ENCODE data around the gene PSMD2.
"Not testable (repeated sequence)": the region's sequence is repeated elsewhere in the genome, so short reads cannot be mapped to it uniquely, and the experiment has no call there.

PSMD2 gene

DNA sequence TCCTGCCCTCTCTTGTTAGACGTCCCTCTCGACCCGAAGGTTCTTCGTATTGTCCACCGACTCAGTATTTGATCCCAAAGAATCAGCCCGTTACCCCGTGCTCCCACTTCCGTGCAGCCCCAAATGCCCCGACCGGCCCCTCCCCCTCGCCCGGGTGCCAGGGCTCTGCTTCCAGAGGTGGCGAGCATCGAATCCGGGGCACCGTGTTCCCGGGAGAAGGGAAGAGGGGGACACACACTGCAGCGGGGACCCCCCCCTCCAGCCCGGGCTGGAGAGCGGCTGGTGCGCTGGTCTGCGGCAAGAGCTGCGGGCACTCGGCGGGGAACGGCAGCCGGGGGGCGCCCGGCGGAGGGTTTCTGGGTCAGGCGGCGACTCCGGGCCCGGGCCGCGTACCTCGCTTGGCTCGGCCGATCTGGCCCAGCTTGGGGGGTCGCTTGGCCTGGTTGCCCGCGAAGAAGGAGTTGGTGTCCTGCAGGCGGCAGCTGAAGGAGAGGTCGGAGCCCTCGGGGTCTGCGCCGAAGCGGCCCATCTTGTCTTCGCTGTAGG is 38.2 kb upstream of the PSMD2 start:
- peaks cover 61% of the 10 kb centered on the region for H3K27me3 ChIP-seq (ENCODE audit: control insufficient read depth, insufficient read depth, low read length, poor library complexity, severe bottlenecking)
- H3K9me3 ChIP-seq (ENCODE audit: control insufficient read depth, low read length) = no peaks in the 10 kb centered on the region
- H3K4me3 ChIP-seq (ENCODE audit: insufficient read depth, low read depth, low read length) = peak overlapping the region; percentile 52
- 1% methylated on average over 49 of the region's 49 CpGs for WGBS, 2 experiments
- no peaks in the 10 kb centered on the region for H3K36me3 ChIP-seq (ENCODE audit: control insufficient read depth, insufficient read depth, low read length)
- H3K27ac ChIP-seq (ENCODE audit: insufficient read depth, low read depth, low read length, poor library complexity, severe bottlenecking) = no peak overlapping the region
- peaks cover 4% of the 10 kb centered on the region for H3K4me1 ChIP-seq (ENCODE audit: control insufficient read depth, insufficient read depth, low read length)

DNA sequence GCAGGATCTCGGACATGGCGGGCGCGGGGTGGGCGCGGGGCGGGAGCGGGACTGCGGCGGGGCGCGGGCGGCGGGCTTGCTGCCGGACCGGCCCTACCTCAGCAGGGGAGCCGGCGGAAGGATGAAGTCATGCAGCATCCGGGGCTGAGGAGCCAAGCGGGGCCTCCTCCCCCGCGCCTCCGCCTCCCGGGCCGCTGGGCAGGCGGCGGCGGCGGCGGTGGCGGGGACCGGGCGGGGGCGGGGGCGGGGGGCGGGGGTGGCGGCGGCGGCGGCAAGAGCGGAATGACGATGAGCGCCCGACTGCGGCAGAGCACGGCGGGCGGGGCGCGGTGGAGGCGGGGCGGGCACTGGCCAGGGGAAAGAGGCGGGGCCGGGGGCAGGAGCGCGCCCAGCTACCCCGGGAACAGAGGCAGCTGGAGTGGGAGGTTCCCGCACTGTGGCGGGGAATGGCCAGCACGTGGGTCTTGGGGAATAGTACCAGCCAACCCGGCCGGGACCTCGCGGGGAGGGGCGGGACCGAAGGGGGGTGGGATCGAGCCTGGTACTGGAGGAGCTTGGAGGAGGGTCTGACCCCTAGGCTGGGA is 37.7 kb upstream of the PSMD2 start, which contains the start of gene CAMK2N2:
Gene CAMK2N2 (minus strand): TSS at position 284 of the 584 bp plus-strand sequence. CDS start 268 bp downstream, at position 16.
- H3K27ac ChIP-seq (ENCODE audit: insufficient read depth, low read depth, low read length, poor library complexity, severe bottlenecking) = no peak within 1 kb of the TSS
- WGBS, 2 experiments = 0 to 1% methylated on average over 67 of the region's 67 CpGs
- H3K27me3 ChIP-seq (ENCODE audit: control insufficient read depth, insufficient read depth, low read length, poor library complexity, severe bottlenecking) = peaks cover 61% of the 10 kb centered on the region
- H3K4me3 ChIP-seq (ENCODE audit: insufficient read depth, low read depth, low read length) = peak within 1 kb of the TSS; percentile 52
- H3K9me3 ChIP-seq (ENCODE audit: control insufficient read depth, low read length) = no peaks in the 10 kb centered on the region
- H3K36me3 ChIP-seq (ENCODE audit: control insufficient read depth, insufficient read depth, low read length) = no peaks in the 10 kb centered on the region
- peaks cover 4% of the 10 kb centered on the region for H3K4me1 ChIP-seq (ENCODE audit: control insufficient read depth, insufficient read depth, low read length)

DNA sequence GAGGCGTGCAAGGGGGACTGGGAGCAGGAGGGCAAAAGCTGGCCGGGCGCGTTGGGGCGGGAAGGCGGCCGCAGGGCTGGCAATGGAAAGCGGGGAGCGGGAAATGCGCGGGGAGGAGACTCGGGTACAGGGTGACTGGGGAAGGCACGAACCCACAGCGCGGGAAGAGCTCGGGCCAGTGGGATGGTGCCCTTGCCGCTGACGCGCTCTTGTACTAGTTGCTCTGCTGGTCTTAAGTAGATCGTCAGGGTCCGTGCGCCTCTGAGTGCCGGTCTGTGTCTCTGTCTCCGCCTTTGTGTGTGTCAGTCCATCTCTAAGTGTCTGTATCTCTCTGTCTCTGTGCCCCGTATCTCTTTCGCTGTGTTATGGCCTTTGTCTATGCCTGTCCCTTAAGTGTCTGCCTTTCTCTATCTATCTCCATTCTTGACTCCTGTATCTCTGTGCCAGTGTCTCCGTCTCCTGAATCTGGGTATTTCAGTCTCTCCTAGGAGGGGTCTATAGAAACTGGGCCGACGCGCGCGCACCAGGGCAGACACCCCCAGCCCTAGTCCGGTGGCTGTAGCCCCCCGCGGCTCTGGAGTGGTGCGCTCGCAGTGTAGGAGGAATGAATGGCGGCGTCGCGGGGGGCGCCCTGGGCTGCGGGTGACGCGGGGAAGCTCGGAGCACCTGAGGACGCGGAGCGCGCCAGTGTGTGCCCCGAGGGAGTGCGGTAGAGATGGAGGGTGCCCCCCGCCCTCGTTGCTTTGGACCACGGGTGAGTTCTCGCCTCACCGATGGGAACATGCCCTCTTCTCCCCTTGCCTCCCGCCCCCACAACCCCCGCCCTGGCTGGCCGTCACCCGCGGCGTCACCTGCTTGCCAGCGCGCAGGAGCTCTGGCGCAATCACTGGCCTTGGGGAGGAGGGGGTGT is 36.9 kb upstream of the PSMD2 start:
- H3K27me3 ChIP-seq (ENCODE audit: control insufficient read depth, insufficient read depth, low read length, poor library complexity, severe bottlenecking) = peaks cover 61% of the 10 kb centered on the region
- H3K27ac ChIP-seq (ENCODE audit: insufficient read depth, low read depth, low read length, poor library complexity, severe bottlenecking) = no peak overlapping the region
- no peaks in the 10 kb centered on the region for H3K36me3 ChIP-seq (ENCODE audit: control insufficient read depth, insufficient read depth, low read length)
- no peaks in the 10 kb centered on the region for H3K9me3 ChIP-seq (ENCODE audit: control insufficient read depth, low read length)
- peaks cover 4% of the 10 kb centered on the region for H3K4me1 ChIP-seq (ENCODE audit: control insufficient read depth, insufficient read depth, low read length)
- H3K4me3 ChIP-seq (ENCODE audit: insufficient read depth, low read depth, low read length) = peak overlapping the region; percentile 52
- WGBS, 2 experiments = 1% methylated on average over 66 of the region's 66 CpGs

DNA sequence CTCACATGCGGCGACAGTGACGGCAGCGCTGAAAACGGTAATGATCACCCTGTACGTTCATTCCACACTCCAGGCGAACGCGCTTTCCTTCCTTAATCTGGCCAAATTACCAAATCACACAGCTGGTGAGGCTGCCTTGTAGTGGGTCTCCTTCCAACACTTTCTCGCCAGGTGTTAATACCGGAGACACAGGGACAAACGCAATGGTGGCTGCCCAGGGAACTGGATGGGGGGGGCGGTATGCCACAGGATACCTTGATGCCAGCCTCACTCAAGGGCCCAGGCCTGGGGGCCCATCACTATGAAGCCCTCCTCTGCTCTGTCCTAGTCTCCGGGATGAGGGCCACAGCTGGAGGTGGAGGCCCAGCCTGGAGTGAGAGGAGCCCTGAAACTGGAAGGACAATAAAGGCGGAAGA is 36.3 kb upstream of the PSMD2 start:
- Histone ChIP-seq H3K27me3 (ENCODE audit: control insufficient read depth, insufficient read depth, low read length, poor library complexity, severe bottlenecking) (peaks cover 60% of the 10 kb centered on the region), H3K9me3 (ENCODE audit: control insufficient read depth, low read length) (no peaks in the 10 kb centered on the region), H3K36me3 (ENCODE audit: control insufficient read depth, insufficient read depth, low read length) (no peaks in the 10 kb centered on the region), H3K4me1 (ENCODE audit: control insufficient read depth, insufficient read depth, low read length) (peaks cover 4% of the 10 kb centered on the region), H3K4me3 (ENCODE audit: insufficient read depth, low read depth, low read length) (peak overlapping the region; percentile 52), H3K27ac (ENCODE audit: insufficient read depth, low read depth, low read length, poor library complexity, severe bottlenecking) (no peak overlapping the region)
- 22 to 23% methylated on average over 15 of the region's 15 CpGs for WGBS, 2 experiments

DNA sequence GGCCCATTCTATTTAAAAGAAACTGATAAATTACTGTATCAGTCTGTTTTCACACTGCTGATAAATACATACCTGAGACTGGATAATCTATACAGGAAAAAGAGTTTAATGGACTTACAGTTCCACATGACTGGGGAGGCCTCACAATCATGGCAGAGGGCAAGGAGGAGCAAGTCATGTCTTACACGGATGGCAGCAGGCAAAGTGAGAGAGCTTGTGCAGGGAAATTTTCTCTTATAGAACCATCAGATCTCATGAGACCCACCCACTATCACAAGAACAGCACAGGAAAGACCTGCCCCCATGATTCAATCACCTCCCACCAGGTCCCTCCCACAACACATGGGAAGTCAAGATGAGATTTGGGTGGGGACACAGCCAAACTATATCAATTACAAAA is 31.8 kb upstream of the PSMD2 start:
- H3K27me3 ChIP-seq (ENCODE audit: control insufficient read depth, insufficient read depth, low read length, poor library complexity, severe bottlenecking) = peaks cover 16% of the 10 kb centered on the region
- not testable (repeated sequence) for H3K4me1 ChIP-seq (ENCODE audit: control insufficient read depth, insufficient read depth, low read length); H3K4me3 ChIP-seq (ENCODE audit: insufficient read depth, low read depth, low read length); H3K27ac ChIP-seq (ENCODE audit: insufficient read depth, low read depth, low read length, poor library complexity, severe bottlenecking); H3K9me3 ChIP-seq (ENCODE audit: control insufficient read depth, low read length); H3K36me3 ChIP-seq (ENCODE audit: control insufficient read depth, insufficient read depth, low read length)
- WGBS, 2 experiments = 88 to 93% methylated on average over 1 of the region's 1 CpG

DNA sequence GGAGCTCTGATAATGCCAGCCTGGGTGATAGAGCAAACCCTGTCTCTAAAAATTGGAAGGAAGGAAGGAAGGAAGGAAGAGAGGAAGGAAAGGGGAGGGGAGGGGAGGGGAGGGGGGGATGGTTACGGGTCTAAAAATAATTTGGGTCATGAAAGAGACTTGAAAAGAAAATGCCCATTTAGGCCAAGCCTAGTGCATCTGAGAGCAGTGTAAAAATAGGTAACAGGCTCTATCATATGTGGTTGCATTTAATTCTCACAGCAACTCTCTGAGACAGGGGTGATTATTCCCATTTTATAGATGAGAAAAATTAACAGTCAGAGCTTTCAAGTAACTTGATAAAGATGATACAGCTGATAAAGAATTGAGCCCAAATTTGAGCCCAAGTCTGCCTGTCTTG is 26.8 kb upstream of the PSMD2 start:
- no peaks in the 10 kb centered on the region for H3K36me3 ChIP-seq (ENCODE audit: control insufficient read depth, insufficient read depth, low read length)
- WGBS, 2 experiments = 85 to 86% methylated on average over 1 of the region's 1 CpG
- H3K27me3 ChIP-seq (ENCODE audit: control insufficient read depth, insufficient read depth, low read length, poor library complexity, severe bottlenecking) = peaks cover 29% of the 10 kb centered on the region
- no peaks in the 10 kb centered on the region for H3K4me1 ChIP-seq (ENCODE audit: control insufficient read depth, insufficient read depth, low read length)
- no peak overlapping the region for H3K27ac ChIP-seq (ENCODE audit: insufficient read depth, low read depth, low read length, poor library complexity, severe bottlenecking)
- H3K4me3 ChIP-seq (ENCODE audit: insufficient read depth, low read depth, low read length) = no peak overlapping the region
- H3K9me3 ChIP-seq (ENCODE audit: control insufficient read depth, low read length) = no peaks in the 10 kb centered on the region

DNA sequence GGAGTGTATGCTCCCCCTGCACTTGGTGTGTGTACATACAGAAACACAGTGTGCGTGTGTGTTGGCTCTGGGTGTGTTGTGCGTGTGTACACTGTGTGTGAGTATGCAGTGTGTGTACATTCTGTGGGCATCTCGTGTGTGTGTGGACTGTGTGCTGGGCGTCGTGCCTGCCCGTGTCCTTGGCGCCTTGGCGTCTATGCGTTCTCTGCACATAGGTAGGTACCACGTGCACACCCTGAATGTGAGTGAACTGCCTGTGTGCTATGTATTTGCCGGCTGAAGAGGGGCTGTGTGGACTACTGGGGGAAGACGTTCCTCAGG is 23.7 kb upstream of the PSMD2 start:
- Histone ChIP-seq H3K9me3 (ENCODE audit: control insufficient read depth, low read length) (no peaks in the 10 kb centered on the region), H3K27me3 (ENCODE audit: control insufficient read depth, insufficient read depth, low read length, poor library complexity, severe bottlenecking) (peaks cover 45% of the 10 kb centered on the region), H3K4me3 (ENCODE audit: insufficient read depth, low read depth, low read length) (peak overlapping the region; percentile 1), H3K4me1 (ENCODE audit: control insufficient read depth, insufficient read depth, low read length) (no peaks in the 10 kb centered on the region), H3K27ac (ENCODE audit: insufficient read depth, low read depth, low read length, poor library complexity, severe bottlenecking) (no peak overlapping the region), H3K36me3 (ENCODE audit: control insufficient read depth, insufficient read depth, low read length) (no peaks in the 10 kb centered on the region)
- WGBS, 2 experiments = 83 to 84% methylated on average over 12 of the region's 12 CpGs

DNA sequence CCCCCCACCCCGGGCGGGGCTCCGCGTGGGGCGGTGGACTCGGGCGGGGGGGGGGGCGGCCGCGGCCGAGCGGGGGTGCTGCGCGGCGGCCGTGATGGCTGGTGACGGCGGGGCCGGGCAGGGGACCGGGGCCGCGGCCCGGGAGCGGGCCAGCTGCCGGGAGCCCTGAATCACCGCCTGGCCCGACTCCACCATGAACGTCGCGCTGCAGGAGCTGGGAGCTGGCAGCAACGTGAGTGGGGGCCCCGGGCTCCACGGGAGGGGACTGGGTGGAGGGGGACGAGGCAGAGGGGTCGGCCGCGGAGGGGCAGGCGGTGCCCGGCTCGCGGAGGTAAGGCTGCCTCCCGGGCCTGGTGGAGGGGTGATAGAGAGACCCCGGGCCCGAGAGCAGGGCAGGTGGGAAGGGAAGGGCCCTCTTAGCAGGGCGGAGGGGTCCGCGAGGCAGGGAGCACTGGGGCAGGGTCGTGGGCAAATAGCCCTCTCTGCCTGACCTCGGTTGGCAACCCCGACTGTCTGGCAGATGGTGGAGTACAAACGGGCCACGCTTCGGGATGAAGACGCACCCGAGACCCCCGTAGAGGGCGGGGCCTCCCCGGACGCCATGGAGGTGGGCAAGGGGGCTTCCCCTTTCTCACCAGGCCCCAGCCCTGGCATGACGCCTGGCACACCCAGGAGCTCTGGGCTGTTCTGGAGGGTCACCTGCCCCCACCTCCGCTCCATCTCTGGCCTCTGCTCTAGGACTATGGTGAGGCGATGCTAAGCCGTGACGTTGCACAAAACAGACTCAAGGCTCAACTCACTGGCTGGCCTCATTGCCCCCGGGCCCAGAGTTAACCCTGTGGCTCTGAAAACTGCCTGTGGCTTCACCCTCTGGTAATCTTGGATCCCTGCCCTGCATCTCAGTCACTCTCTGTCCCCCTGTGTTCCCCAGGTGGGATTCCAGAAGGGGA is 22.8 kb upstream of the PSMD2 start, which contains the start of gene ECE2:
Gene ECE2 (plus strand): TSS at position 62 of the 950 bp plus-strand sequence. CDS start 132 bp downstream, at position 194.
- no peaks in the 10 kb centered on the region for H3K9me3 ChIP-seq (ENCODE audit: control insufficient read depth, low read length)
- H3K4me3 ChIP-seq (ENCODE audit: insufficient read depth, low read depth, low read length) = peak within 1 kb of the TSS; percentile 1
- no peaks in the 10 kb centered on the region for H3K36me3 ChIP-seq (ENCODE audit: control insufficient read depth, insufficient read depth, low read length)
- H3K27ac ChIP-seq (ENCODE audit: insufficient read depth, low read depth, low read length, poor library complexity, severe bottlenecking) = no peak within 1 kb of the TSS
- peaks cover 45% of the 10 kb centered on the region for H3K27me3 ChIP-seq (ENCODE audit: control insufficient read depth, insufficient read depth, low read length, poor library complexity, severe bottlenecking)
- 48 to 52% methylated on average over 63 to 65 of the region's 65 CpGs for WGBS, 2 experiments
- no peaks in the 10 kb centered on the region for H3K4me1 ChIP-seq (ENCODE audit: control insufficient read depth, insufficient read depth, low read length)

DNA sequence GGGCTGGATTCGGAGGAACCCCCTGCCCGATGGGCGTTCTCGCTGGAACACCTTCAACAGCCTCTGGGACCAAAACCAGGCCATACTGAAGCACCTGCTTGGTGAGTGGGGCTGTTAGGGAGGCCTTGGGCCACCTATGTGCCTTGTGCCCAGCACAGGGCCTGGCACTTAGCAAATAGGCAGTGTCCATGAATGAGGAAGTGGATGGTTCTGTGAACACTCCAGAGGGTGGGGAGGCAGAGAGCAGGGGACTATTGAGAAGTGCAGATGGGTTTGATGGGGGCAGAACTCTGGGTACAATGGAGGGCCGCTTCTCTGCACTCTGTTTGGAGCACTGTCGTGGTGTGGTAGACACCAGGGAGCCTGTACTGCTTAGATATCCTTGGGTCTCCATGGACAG is 21.7 kb upstream of the PSMD2 start:
- no peaks in the 10 kb centered on the region for H3K9me3 ChIP-seq (ENCODE audit: control insufficient read depth, low read length)
- H3K4me1 ChIP-seq (ENCODE audit: control insufficient read depth, insufficient read depth, low read length) = no peaks in the 10 kb centered on the region
- H3K27me3 ChIP-seq (ENCODE audit: control insufficient read depth, insufficient read depth, low read length, poor library complexity, severe bottlenecking) = peaks cover 45% of the 10 kb centered on the region
- 93% methylated on average over 6 of the region's 6 CpGs for WGBS, 2 experiments
- no peak overlapping the region for H3K4me3 ChIP-seq (ENCODE audit: insufficient read depth, low read depth, low read length)
- no peaks in the 10 kb centered on the region for H3K36me3 ChIP-seq (ENCODE audit: control insufficient read depth, insufficient read depth, low read length)
- no peak overlapping the region for H3K27ac ChIP-seq (ENCODE audit: insufficient read depth, low read depth, low read length, poor library complexity, severe bottlenecking)

Measured in ectodermal cell (in vitro differentiated cells).